Measurements from ENCODE around the gene OTUD4.

The OTUD4 gene

DNA sequence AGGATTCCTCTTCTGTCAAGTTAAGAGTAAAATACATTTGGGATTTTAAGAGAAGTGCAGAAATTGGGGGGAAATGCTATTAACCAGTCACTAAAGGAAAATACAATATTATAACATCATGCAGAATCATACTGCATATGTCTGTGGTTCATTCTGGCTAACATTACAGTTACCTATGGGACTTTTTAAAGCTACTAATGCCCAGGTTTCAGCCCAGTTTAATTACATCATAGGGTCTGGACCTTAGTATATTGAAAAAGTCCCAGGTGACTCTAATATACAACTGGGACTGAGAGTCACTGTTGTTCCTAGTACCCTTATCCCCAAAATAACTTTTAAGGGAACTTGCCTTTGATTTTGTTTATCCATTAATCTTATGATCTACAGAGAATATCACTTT is 72.3 kb downstream of the OTUD4 start:
- no peak for DNase-seq

DNA sequence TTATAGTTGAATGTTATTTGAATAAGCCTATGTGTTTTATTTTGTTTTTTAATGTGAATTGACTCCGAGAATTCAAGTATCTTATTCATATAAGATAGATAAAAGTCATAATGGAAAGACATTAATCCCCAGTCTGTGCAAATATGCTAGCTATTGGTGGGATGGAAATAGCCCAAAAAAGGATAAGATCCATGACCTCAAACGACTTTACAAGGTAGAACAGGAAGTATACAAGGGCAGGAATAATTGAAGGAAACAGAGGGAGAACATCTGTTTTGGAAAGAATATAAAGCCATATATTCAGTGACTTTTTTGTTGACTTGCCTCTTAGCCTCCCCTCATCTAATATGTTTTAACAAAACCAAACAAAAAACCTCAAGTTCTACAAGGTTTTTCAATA is 73.3 kb downstream of the OTUD4 start:
- no peak for DNase-seq

DNA sequence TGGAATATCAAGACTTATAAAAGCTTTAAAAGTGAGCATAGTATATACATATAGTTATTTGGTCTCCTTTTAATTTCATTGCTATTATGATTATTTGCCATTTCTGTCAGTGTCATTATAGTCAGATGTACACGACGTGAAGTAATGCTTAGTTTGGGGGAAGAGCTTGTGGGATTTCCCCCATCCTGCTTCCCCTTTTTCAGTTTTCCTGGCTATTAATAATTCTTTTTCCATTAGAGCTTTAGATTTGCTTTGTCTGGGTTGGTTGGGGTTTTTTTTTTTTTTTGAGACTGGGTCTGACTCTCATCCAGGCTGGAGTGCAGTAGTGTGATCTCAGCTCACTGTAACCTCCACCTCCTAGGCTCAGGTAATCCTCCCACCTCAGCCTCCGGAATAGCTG is 76.9 kb downstream of the OTUD4 start:
- DNase-seq, result no peak

DNA sequence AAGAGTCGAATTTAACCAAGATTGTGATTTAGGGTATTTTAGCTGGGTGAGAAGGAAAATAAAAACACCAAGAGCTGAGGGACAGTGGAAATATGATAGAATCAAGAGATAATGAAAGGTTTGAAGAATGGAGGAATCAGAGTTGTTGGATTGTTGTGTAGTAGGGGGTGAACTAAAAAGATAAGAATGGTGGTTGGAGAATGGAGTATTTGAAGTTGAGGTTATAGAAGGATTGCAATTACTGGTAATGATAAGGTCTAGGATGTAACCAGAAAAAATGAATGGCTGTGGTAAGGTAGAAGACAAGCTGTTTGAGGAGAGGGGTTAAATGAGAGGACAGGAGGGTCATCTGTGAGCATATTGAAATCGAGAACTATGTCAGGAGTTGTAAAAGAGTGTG is 77.8 kb downstream of the OTUD4 start:
- DNase-seq, result no peak

DNA sequence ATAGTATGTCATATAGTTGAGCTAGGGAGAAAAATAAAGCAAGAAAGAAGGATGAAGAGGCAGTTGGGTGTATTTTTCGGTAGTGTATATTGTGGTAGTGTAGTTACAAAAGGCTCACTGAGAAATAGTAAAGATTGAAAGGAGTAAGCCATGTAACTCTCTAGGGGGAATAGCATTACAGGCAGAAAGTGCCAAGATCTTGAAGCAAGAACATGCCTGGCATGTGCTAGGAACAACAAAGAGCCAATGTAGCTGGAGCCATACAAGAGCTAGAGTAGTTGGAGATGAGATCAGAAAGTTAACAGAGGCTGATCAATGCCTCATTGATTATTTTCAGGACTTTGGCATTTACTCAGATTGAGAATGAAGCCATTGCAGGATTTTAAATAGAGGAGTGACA is 79.3 kb downstream of the OTUD4 start:
- peak in 1 of 2 experiments; percentile 10 for DNase-seq

DNA sequence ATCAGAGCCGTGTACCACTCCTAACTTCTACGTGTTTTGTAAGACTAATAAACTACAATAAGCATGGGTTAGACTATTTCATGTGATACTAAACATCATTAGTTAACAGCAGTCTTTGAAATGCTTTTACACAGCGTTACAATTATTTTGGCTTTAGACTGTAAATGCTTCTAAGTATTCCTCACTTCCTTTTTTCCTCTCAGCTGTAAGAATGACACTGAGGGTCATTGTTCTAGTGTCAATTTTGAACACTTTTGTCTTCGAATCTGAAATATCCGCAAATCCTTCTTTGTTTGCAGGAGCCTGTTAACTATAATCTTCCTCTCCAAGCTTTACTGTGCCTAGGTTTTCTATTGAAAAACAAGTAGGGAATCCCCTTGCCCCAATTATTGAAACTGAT is 80.7 kb downstream of the OTUD4 start:
- no peak for DNase-seq

DNA sequence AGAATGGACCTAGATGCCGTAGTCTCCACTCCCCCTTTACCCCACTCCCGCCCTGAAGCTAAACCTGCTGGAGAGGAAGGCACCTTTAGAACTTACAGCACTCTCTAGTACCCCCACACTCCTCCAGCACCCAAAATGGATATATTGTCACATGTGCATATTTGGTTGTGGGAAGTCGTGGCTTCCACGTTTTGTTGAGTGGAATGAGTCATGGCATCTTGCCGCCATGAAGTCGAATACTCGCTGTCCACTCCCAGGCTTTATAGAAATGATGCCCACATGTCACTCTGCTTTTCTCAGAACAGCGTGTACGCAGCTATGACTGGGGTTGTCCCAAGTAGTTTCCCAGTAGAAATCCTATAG is 81.7 kb downstream of the OTUD4 start:
- peak in 1 of 2 experiments; percentile 11 for DNase-seq

DNA sequence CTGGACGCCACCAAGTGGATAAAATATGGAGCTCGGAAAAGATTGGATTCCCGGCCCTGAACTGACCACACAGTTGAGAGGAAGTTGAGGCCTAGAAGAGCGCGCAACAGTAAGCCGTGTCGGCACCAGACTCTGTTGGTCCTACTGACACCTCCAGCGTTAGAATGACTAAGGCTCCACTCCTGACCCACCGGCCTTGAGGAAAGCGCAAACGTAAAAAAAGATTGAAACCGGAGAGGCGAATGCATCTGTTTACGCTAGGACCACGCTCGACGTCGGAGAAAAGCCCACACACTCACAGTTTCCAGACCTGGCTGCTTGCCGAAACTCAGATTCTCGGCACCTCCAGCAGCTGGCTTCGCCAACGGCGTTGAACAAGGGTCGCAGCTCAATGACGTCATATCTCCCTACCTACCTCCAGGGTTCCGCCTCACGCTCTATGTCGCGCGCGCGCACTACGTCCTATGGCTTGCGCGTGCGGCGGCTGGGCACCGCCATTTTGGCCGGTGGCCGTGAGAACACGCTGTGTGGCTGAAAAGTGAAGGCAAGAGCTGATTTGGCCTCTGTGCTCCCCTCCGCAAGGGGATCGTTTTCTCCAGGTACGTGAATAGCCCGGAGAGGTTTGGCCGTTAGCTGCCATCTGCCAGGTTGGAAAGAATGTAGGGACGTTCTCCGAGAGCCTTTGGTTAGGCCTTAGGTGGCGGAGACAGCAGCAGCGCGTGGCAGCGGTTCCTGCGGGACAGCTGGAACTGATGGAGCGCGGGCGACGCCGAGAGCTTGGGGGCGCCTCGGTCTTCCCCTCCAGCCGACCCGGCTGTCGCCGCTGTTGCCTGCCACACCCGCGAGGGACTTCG is 82.3 kb downstream of the OTUD4 start, which contains the start of the genes ABCE1 and ANAPC10:
Gene ABCE1, plus strand, starts transcription at position 491 of the 854 bp plus-strand sequence. CDS start 6,102 bp downstream, outside the sequence.
Gene ANAPC10, minus strand, starts transcription at position 376 of the 854 bp plus-strand sequence. CDS start 2,097 bp downstream, outside the sequence.
- DNase-seq, result peak; percentile 92 to 97

DNA sequence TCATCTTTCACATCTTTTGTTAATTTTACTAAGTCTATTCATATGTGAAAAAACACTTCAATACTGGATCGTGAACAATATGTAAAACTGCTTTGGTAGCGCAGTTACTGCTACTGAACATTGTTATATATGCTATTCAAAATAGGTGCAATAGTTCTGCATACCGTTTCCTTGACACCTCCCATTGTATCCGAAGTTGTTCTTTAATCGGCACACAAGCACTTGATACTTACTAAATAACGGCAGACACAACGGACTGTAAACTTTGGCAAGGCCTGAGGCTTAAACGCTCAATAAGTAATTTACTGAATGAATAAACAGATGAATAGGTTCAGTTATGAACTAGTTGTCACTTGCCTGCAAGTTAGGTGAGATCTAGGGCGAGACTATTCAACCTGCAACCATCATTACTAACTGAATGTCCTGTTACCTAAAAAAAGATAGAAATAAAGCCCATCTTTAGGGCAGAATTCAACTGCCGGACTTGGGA is 83.0 kb downstream of the OTUD4 start:
- DNase-seq, result no peak

DNA sequence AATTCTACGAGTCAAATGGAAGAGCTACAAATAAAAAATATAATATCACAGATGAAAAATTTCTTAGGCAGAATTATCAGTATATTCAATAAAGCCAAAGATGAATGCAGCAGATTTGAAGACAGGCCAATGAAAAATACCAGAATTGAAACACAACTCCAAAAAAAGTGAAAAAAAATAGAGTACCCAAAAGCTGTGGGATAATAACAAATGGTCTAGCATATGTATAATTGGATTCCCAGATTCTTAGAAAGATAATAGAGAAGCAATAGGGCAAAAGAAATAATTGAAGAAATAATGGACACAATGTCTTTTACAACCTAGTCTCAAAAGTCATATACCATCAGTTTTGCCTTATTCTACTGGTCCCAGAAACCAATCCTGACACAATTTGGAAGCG is 86.8 kb downstream of the OTUD4 start:
- DNase-seq, result no peak

DNA sequence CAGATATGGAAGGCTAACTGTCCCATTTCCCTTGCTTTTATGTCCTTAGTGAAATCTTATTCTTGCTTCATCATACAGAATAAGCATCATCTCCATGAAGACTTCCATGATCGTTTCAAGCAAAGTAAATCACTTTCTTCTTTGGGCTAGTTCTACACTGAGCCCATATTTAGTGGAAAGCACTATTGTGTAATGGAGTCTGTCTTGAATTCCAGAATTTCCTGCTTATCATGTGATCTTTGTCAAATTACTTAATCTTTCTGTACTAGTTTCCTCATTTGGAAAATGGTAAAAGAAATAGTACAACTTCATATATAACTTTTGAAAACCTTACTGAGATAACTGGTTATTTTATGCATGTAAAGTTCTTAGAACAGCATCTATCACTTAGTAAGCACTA is 90.0 kb downstream of the OTUD4 start:
- DNase-seq, result no peak

DNA sequence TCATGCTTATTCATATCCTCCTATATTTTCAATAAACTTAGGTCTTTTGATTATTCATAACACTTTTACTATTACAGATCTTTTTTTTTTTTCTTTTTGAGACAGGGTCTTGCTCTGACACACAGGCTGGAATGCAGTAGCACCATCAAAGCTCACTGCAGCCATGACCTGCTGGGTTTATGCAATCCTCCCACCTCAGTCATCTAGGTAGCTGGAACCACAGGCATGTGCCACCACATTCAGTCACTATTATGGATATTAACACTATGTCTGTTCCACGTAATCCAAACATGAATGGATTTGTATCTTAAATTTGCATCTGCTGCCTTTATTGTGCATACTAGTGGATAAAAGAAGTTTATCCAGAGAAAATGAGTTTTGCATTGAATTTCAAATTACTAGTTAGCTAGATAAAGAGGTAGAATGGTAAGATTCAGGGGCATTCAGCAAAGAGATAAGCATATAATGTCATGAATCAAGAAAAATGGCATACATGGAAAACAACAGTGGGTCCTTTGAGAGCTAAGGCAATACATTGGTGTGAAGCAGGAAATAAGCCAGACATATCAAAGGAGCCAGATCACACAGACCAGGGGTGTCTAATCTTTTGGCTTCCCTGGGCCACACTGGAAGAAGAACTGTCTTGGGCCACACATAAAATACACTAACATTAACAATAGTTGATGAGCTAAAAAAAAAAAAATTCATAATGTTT is 96.3 kb downstream of the OTUD4 start:
- no peak for DNase-seq

Measured in NCI-H446 (cell line).